ENCODE results near the gene FMO4. TPM values are rescaled to one million over a fixed set of nuclear protein-coding genes. Genes with fewer than 3 reads are reported as not detected.
A peak's percentile ranks its signal among the peaks of the same experiment; 100 is the strongest.
"Not testable (repeated sequence)": the region's sequence is repeated elsewhere in the genome, so short reads cannot be mapped to it uniquely, and the experiment has no call there.

FMO4 gene
- total and polyA plus RNA-seq, 2 experiments from 2014 or later = 3.8 to 4.1 TPM

GRCh38 chr1:171329251-171329650 is 15.3 kb downstream of the FMO4 start:
- H3K4me3 ChIP-seq = no peak overlapping the region
- peaks cover 22% of the 10 kb centered on the region for H3K4me1 ChIP-seq (ENCODE audit: low read depth)
- no peaks in the 10 kb centered on the region for H3K36me3 ChIP-seq
- DNase-seq (ENCODE audit: low read depth in 1 of 2, low spot score in 1 of 2) = no peak
- TF ChIP-seq CTCF (IDR thresholded peaks at IDR 0.05; ENCODE audit: low read depth, low read length) = no peak
- H3K27ac ChIP-seq = no peak overlapping the region
- H3K27me3 ChIP-seq = no peaks in the 10 kb centered on the region
- no peaks in the 10 kb centered on the region for H3K9me3 ChIP-seq (ENCODE audit: low read depth)

- H3K4me1 ChIP-seq (ENCODE audit: low read depth) = peaks cover under 1% of the 10 kb centered on the region
Observed at GRCh38 chr1:171334024-171334640, 20.1 kb downstream of the FMO4 start.

GRCh38 chr1:171335964-171336363 is 22.0 kb downstream of the FMO4 start:
- Histone ChIP-seq H3K4me3 (no peak overlapping the region), H3K36me3 (no peaks in the 10 kb centered on the region), H3K27me3 (no peaks in the 10 kb centered on the region), H3K4me1 (ENCODE audit: low read depth) (no peaks in the 10 kb centered on the region), H3K27ac (no peak overlapping the region), H3K9me3 (ENCODE audit: low read depth) (no peaks in the 10 kb centered on the region)
- TF ChIP-seq CTCF (IDR thresholded peaks at IDR 0.05; ENCODE audit: low read depth, low read length) = no peak
- no peak for DNase-seq (ENCODE audit: low read depth in 1 of 2, low spot score in 1 of 2)

More at GRCh38 chr1:171334024-171334640, 20.1 kb downstream of the FMO4 start:
- Histone ChIP-seq H3K9me3 (ENCODE audit: low read depth) (no peaks in the 10 kb centered on the region), H3K36me3 (no peaks in the 10 kb centered on the region), H3K4me3 (no peak overlapping the region), H3K27me3 (no peaks in the 10 kb centered on the region), H3K27ac (no peak overlapping the region)
- no peak for TF ChIP-seq CTCF (IDR thresholded peaks at IDR 0.05; ENCODE audit: low read depth, low read length)
- DNase-seq (ENCODE audit: low read depth in 1 of 2, low spot score in 1 of 2) = no peak

GRCh38 chr1:171339345-171339744 is 25.4 kb downstream of the FMO4 start:
- not testable (repeated sequence) for H3K27ac ChIP-seq; H3K27me3 ChIP-seq; DNase-seq (ENCODE audit: low read depth in 1 of 2, low spot score in 1 of 2); H3K4me3 ChIP-seq; H3K9me3 ChIP-seq (ENCODE audit: low read depth); H3K4me1 ChIP-seq (ENCODE audit: low read depth); H3K36me3 ChIP-seq

- no peak overlapping the region for H3K27ac ChIP-seq
- TF ChIP-seq CTCF (IDR thresholded peaks at IDR 0.05; ENCODE audit: low read depth, low read length) = no peak
- no peak overlapping the region for H3K4me3 ChIP-seq
- H3K36me3 ChIP-seq = no peaks in the 10 kb centered on the region
- no peak for DNase-seq (ENCODE audit: low read depth in 1 of 2, low spot score in 1 of 2)
- no peaks in the 10 kb centered on the region for H3K9me3 ChIP-seq (ENCODE audit: low read depth)
- H3K4me1 ChIP-seq (ENCODE audit: low read depth) = no peaks in the 10 kb centered on the region
- no peaks in the 10 kb centered on the region for H3K27me3 ChIP-seq
Observed at GRCh38 chr1:171343727-171344472, 29.9 kb downstream of the FMO4 start.

GRCh38 chr1:171344473-171344820 is 30.5 kb downstream of the FMO4 start:
- Histone ChIP-seq H3K27ac (no peak overlapping the region), H3K9me3 (ENCODE audit: low read depth) (no peaks in the 10 kb centered on the region), H3K4me1 (ENCODE audit: low read depth) (no peaks in the 10 kb centered on the region), H3K4me3 (no peak overlapping the region), H3K36me3 (no peaks in the 10 kb centered on the region), H3K27me3 (no peaks in the 10 kb centered on the region)
- TF ChIP-seq CTCF (IDR thresholded peaks at IDR 0.05; ENCODE audit: low read depth, low read length) = no peak
- DNase-seq (ENCODE audit: low read depth in 1 of 2, low spot score in 1 of 2) = peak in 1 of 2 donors; percentile 69
